ENCODE data around the gene MT3.

Gene MT3

GRCh38 chr16:56561126-56561525 is 28.2 kb upstream of the MT3 start:
- no peaks in the 10 kb centered on the region for H3K9me3 ChIP-seq (ENCODE audit: insufficient read depth, low read length)
- peaks cover 7% of the 10 kb centered on the region for H3K27me3 ChIP-seq (ENCODE audit: low read depth, low read length)
- H4K20me1 ChIP-seq (ENCODE audit: insufficient read depth, low read length) = no peaks in the 10 kb centered on the region
- no peaks in the 10 kb centered on the region for H3K36me3 ChIP-seq (replicated peaks; ENCODE audit: low read depth, low read length)
- H2AFZ ChIP-seq (ENCODE audit: low read depth, low read length) = no peak overlapping the region
- no peaks in the 10 kb centered on the region for H3K79me2 ChIP-seq (ENCODE audit: low read length)
- H3K9ac ChIP-seq (ENCODE audit: low read length) = no peak overlapping the region
- TF ChIP-seq CTCF (IDR thresholded peaks at IDR 0.05; ENCODE audit: low read depth, low read length) (no peak), EZH2phosphoT487 (IDR thresholded peaks at IDR 0.05; ENCODE audit: low read depth) (no peak)
- no peak overlapping the region for H3K4me2 ChIP-seq (ENCODE audit: low read length)
- no peaks in the 10 kb centered on the region for H3K4me1 ChIP-seq (ENCODE audit: low read length)
- no peak overlapping the region for H3K4me3 ChIP-seq (ENCODE audit: low read length)
- H3K27ac ChIP-seq (ENCODE audit: low read length) = no peak overlapping the region

- TF ChIP-seq CTCF (IDR thresholded peaks at IDR 0.05; ENCODE audit: low read depth, low read length) (no peak), EZH2phosphoT487 (IDR thresholded peaks at IDR 0.05; ENCODE audit: low read depth) (no peak)
- H3K27ac ChIP-seq (ENCODE audit: low read length) = no peak within 1 kb of the TSS
Observed at GRCh38 chr16:56564793-56565477, 24.4 kb upstream of the MT3 start, which contains the start of gene MT4. TSS of gene MT4 (plus strand) at chr16:56565073. CDS start at chr16:56565129, 56 bp downstream.

GRCh38 chr16:56569971-56570370 is 19.4 kb upstream of the MT3 start:
- Histone ChIP-seq H3K4me2 (ENCODE audit: low read length) (no peak overlapping the region), H3K9ac (ENCODE audit: low read length) (no peak overlapping the region), H3K4me1 (ENCODE audit: low read length) (no peaks in the 10 kb centered on the region), H3K27me3 (ENCODE audit: low read depth, low read length) (peaks cover 9% of the 10 kb centered on the region), H3K27ac (ENCODE audit: low read length) (no peak overlapping the region), H3K79me2 (ENCODE audit: low read length) (no peaks in the 10 kb centered on the region), H3K4me3 (ENCODE audit: low read length) (no peak overlapping the region), H3K36me3 (replicated peaks; ENCODE audit: low read depth, low read length) (no peaks in the 10 kb centered on the region), H2AFZ (ENCODE audit: low read depth, low read length) (no peak overlapping the region), H3K9me3 (ENCODE audit: insufficient read depth, low read length) (0 out of 2 replicates have a peak, but pooled peaks cover 2% of the 10 kb centered on the region), H4K20me1 (ENCODE audit: insufficient read depth, low read length) (no peaks in the 10 kb centered on the region)
- TF ChIP-seq CTCF (IDR thresholded peaks at IDR 0.05; ENCODE audit: low read depth, low read length) (no peak), EZH2phosphoT487 (IDR thresholded peaks at IDR 0.05; ENCODE audit: low read depth) (no peak)

More at GRCh38 chr16:56564793-56565477, 24.4 kb upstream of the MT3 start, which contains the start of gene MT4:
- Histone ChIP-seq H3K27me3 (ENCODE audit: low read depth, low read length) (peaks cover 4% of the 10 kb centered on the region), H3K79me2 (ENCODE audit: low read length) (no peaks in the 10 kb centered on the region), H3K36me3 (replicated peaks; ENCODE audit: low read depth, low read length) (no peaks in the 10 kb centered on the region), H3K4me1 (ENCODE audit: low read length) (no peaks in the 10 kb centered on the region), H3K9me3 (ENCODE audit: insufficient read depth, low read length) (no peaks in the 10 kb centered on the region), H3K4me2 (ENCODE audit: low read length) (no peak within 1 kb of the TSS), H4K20me1 (ENCODE audit: insufficient read depth, low read length) (no peaks in the 10 kb centered on the region), H3K4me3 (ENCODE audit: low read length) (no peak within 1 kb of the TSS), H2AFZ (ENCODE audit: low read depth, low read length) (no peak within 1 kb of the TSS), H3K9ac (ENCODE audit: low read length) (no peak within 1 kb of the TSS)

GRCh38 chr16:56571525-56571924 is 17.8 kb upstream of the MT3 start:
- Histone ChIP-seq H3K4me3 (ENCODE audit: low read length) (no peak overlapping the region), H2AFZ (ENCODE audit: low read depth, low read length) (no peak overlapping the region), H3K4me1 (ENCODE audit: low read length) (no peaks in the 10 kb centered on the region), H4K20me1 (ENCODE audit: insufficient read depth, low read length) (no peaks in the 10 kb centered on the region), H3K9ac (ENCODE audit: low read length) (no peak overlapping the region), H3K27ac (ENCODE audit: low read length) (no peak overlapping the region), H3K79me2 (ENCODE audit: low read length) (no peaks in the 10 kb centered on the region), H3K36me3 (replicated peaks; ENCODE audit: low read depth, low read length) (no peaks in the 10 kb centered on the region), H3K4me2 (ENCODE audit: low read length) (no peak overlapping the region), H3K27me3 (ENCODE audit: low read depth, low read length) (peaks cover 7% of the 10 kb centered on the region; the same call in 1 of the 2 replicates), H3K9me3 (ENCODE audit: insufficient read depth, low read length) (0 out of 2 replicates have a peak, but pooled peaks cover 2% of the 10 kb centered on the region)
- TF ChIP-seq CTCF (IDR thresholded peaks at IDR 0.05; ENCODE audit: low read depth, low read length) = no peak
- TF ChIP-seq EZH2phosphoT487 (IDR thresholded peaks at IDR 0.05; ENCODE audit: low read depth) = no peak

Measured in OCI-LY3 (cell line).